KG1 (cell line): ENCODE data around the gene SPINK5.

Experiments
- DNase-seq: peaks from one replicate; lab custom pipeline; 2025; lab: John Stamatoyannopoulos, UW

The SPINK5 gene

GRCh38 chr5:148094336-148094735 is 30.6 kb downstream of the SPINK5 start:
- DNase-seq, result no peak

DNA sequence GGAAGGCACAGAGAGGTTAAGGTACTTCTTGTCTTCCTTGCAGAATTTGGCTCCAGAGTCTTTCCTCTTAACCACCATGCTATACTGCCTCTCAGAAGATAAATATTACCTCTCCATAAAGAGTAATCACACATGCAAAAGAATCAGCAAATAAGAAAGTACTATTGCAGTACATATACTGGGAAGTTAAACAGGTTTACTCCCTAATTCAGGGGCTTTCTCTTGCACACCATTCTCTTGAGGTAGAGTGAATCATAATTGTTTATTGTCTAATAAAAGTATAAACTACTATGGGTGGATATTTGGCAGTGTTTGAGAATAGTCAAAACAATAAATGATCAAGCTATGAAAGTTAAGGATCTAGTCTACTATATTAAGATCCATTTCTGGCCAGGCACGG is 40.4 kb downstream of the SPINK5 start:
- DNase-seq, result no peak

DNA sequence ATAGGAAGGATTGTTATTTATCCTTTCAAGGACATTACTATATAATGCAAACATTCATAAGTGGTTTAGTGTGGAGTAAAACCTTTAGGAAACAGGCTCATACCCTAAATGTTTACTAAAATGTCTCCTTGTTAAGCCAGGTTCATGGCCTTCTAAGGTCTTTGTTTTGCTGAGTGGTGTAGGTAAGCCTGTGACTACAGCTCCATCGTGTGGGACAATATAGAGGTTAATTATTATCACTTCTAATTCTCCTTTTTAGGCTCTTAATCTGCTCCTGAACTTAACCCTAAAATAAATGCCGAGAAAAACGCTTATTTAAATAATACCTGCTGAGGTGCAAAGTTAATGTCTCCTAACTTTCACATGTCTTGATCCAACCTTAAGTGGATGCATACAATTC is 43.8 kb downstream of the SPINK5 start:
- no peak for DNase-seq

DNA sequence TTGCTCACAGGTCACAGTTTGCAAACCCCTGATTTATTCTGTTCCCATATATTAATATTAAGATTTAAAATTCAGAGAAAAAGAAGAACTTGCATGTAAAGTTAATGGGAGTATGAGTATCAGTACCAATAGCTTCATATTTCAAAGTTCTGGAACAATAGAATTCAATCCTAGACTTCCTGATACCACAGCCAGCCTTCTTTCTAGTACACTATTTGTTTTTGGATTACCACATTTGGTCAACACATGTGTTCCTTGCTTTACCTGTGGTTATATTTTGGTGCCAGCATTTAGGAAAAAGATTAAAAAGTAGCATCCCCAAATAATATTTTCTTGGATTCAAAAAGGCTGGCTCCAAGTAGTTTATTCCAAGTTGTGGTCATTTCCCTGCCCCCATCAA is 49.5 kb downstream of the SPINK5 start:
- no peak for DNase-seq

GRCh38 chr5:148120317-148120716 is 56.5 kb downstream of the SPINK5 start:
- no peak for DNase-seq

DNA sequence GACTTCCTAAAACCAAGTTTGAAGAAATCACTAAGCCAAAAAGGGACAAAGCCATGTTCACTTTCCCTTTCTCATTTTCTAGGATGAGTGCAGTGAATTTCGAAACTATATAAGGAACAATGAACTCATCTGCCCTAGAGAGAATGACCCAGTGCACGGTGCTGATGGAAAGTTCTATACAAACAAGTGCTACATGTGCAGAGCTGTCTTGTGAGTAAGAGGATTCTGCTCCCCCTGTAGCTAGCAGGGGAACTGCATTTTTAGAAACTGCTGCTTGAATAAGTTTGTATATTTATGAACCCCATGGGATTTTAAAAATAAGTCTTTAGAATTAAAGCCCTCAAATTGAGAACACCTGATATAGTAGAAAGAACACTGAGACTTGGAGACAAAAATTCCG is 61.9 kb downstream of the SPINK5 start:
- no peak for DNase-seq

DNA sequence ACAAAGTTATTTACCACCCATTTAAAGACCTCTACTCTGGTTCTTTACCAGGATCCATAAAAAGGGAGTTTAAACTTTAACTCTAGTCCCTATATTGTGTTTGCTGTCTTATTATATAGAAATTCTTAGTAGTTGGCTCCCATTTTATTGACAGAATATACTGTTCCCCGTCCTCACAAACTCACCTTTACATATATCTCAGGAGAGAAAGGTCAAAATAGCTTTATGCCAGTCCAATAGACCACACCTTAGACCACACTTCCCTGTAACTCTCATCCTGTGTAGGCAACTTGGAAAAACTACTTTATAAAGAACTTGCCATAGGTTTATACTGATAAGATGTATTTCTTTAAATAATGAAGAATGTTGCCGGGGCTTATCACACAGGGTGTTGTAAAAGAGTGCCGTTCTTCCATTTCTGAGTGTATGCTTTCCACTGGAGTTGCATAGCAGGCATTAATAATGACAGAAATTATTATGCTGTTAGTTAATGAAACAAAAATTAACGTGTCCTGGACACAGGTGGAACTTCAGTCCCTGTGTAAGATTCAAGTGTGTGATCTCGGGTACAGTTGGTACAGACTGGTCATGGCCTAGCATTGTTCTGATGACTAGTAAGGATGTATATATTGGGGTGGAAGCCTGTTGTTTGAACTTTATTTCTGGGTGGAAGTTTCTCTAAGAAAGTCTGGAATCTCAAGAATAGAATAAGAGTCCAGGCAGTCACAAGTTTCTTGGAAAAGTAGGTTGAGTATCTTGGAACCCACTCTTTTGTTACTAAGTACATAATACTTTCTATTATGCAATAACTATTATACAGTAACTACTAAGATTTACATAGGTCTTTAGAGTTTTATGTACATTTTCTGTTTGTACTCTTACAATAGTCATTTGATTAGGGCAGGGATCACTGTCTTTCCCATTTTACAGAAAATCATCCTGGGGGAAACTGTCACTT is 71.6 kb downstream of the SPINK5 start:
- DNase-seq, result no peak

DNA sequence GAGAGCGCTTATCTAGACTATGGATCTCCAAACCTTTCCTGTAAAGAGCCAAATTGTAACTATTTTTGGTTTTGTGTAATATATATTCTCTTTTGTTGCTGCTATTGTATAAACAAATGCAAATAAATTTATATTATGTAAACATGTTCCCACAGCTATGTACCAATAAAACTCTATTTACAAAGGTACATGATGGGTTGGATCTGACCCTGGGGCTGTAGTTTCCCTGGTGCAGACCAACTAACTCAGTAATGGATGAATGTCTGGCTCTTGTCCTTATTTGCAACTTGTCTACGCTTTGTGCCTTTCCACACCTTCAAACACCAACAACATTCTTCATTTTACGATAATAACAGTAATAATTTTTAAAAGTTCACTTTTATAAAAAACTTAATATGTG is 77.1 kb downstream of the SPINK5 start:
- DNase-seq, result no peak

DNA sequence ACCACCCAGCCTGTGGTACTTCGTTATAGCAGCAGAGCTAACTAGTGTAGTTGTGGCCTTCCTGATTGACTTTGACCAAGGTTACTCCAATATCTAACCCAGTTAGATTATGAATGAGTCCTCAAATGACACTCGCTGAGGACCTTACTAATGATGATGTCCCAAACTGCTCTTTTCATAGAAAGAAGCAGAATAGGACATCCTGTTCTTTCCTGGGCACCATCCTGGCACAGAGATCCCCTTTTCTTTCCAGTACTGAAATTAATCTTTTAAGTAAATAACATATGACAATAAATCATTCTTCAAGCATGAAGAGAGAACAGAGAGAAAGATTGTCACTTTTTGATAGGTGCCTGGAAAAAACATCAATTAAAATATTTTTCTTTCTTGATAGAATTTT is 77.9 kb downstream of the SPINK5 start:
- no peak for DNase-seq

GRCh38 chr5:148145916-148146315 is 82.1 kb downstream of the SPINK5 start:
- DNase-seq, result no peak

DNA sequence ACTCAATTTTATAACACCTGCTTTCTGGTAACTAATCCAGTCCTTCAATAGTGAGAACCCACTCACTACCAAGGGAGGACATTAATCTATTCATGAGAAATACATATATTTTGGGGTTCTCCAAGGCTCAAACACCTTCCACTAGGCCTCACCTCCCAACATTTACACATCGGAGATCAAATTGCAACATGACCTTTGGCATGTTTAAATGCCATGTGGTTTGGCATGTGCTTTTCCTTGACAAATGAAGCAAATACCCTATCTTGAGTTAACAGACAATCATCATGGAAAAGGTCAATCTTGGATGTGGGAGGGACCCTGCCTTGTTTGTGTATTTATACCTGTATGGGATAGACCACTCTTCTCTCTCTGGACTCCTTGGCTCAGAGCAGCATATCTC is 82.7 kb downstream of the SPINK5 start:
- DNase-seq, result no peak

DNA sequence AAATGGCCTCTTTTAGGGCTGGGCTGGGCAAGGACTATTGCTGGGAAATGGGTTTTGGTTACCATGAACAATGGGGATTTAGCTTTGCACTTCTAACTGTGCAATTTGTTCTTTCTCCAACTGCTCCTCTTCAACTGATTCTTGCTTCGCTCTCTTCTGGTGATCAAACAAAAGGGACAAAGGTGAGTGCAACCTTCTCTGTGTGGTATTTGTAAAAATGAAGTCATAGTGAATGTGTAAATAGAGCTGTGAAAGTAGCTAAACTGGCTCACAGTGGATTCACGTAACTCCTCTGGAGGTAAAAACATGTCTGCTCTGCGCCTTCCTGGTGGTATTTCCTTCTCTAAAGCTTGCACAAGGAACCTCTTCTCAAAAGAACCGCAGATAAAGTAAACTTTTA is 83.6 kb downstream of the SPINK5 start:
- DNase-seq, result no peak

GRCh38 chr5:148151872-148152271 is 88.1 kb downstream of the SPINK5 start:
- no peak for DNase-seq

- DNase-seq, result no peak
These were observed 89.0 kb downstream of the SPINK5 start for GRCh38 chr5:148152781-148153180.

GRCh38 chr5:148156609-148157008 is 92.8 kb downstream of the SPINK5 start:
- DNase-seq, result no peak

GRCh38 chr5:148162038-148162437 is 98.3 kb downstream of the SPINK5 start:
- DNase-seq, result no peak

GRCh38 chr5:148163345-148163744 is 99.6 kb downstream of the SPINK5 start:
- DNase-seq, result no peak

GRCh38 chr5:148166550-148167283 is 102.9 kb downstream of the SPINK5 start:
- no peak for DNase-seq

GRCh38 chr5:148168246-148168645 is 104.5 kb downstream of the SPINK5 start, which contains the start of gene SPINK14:
Gene SPINK14, plus strand, starts transcription at chr5:148168546. Its CDS starts 1,187 bp downstream, at chr5:148169733.
- DNase-seq, result no peak

DNA sequence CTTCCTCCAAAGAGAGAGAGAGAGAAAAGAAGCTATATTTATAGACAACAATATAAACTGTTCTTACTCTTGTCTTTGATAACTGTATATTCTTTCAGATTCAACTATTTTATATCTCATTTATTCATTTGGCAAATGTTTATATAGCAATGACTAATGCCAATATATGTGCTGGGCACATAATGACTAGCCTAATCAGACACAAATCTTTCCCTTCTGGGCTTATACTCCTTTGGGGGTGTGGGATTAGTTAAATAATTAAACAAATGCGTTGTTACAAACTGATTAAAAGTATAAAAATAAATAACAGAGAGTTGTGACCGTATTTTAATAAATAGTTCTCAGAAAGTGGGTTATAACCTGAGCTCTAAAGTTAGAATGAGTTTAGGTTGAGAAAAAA is 108.6 kb downstream of the SPINK5 start:
- DNase-seq, result no peak

GRCh38 chr5:148176480-148176879 is 112.7 kb downstream of the SPINK5 start:
- DNase-seq, result no peak

GRCh38 chr5:148177207-148177606 is 113.4 kb downstream of the SPINK5 start:
- DNase-seq, result no peak

DNA sequence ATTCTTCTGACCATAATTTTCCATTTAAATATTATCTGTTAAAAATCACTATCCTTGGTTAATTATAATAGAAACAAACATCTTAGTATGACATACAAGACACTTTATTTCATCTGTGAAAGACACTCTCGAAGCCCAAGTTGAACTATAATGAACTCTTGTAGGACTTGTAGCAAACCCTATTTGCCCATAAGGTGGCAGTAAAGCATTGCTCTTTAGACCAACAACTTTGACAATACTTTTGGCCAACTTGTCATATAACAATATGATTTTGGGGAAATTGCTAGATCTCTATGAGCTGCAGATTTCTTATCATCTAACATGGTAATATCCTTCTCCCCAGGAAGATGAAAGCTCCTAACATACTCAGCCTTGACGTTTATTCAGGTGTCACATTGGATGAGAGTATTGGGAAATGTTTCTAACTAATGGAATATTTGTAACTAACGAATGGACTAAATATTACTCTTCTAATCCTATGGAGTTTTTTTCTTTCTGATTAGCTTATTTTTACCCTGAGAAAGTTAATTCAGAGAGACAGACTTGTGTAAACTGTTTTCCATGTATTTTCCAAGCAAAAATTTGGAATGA is 115.5 kb downstream of the SPINK5 start:
- peak; percentile 1 for DNase-seq
